HepG2 (cell line): ENCODE measurements around the gene THRAP3. TPM values are rescaled to one million over a fixed set of nuclear protein-coding genes. Genes with fewer than 3 reads are reported as not detected.

Experiments
- BHLHE40 ChIP-seq: IDR thresholded peaks from 2 replicates; pipeline ENCODE4 v1.6.1; 2011; ENCODE audit warnings: low read length, improper control_type of control experiment
- CBFB ChIP-seq: sonication (generic); formaldehyde crosslinking; IDR thresholded peaks from 2 replicates; pipeline ENCODE4 v1.4.0; 2020; ENCODE audit warnings: missing genetic modification reagents
- GATAD2A ChIP-seq: IDR thresholded peaks from 2 replicates; pipeline ENCODE4 v1.6.1; 2016
- GLI4 ChIP-seq: sonication (generic); formaldehyde crosslinking; IDR thresholded peaks from 2 replicates; pipeline ENCODE4 v1.5.1; 2020; ENCODE audit warnings: missing genetic modification reagents, mild to moderate bottlenecking, moderate library complexity, borderline replicate concordance
- HOXA7 ChIP-seq: sonication (generic); formaldehyde crosslinking; IDR thresholded peaks from 2 replicates; pipeline ENCODE4 v1.8.1; 2022; ENCODE audit warnings: mild to moderate bottlenecking, missing genetic modification reagents, moderate library complexity
- LCORL ChIP-seq, 2 experiments: fragments of 450-650 bp in 1 of 2; sonication (generic) in 1 of 2; formaldehyde crosslinking in 1 of 2; IDR thresholded peaks; 2 replicates each; pipeline versions ENCODE4 v1.5.0 to v1.6.1; 2017 to 2020; ENCODE audit warnings: antibody characterized with exemption in 1 of 2, missing genetic modification reagents in 1 of 2
- MED1 ChIP-seq: sonication (generic); formaldehyde crosslinking; IDR thresholded peaks from 2 replicates; pipeline ENCODE4 v1.4.0; 2020; ENCODE audit warnings: missing genetic modification reagents
- PHF5A ChIP-seq: IDR thresholded peaks from one replicate; pipeline ENCODE4 v1.6.1; 2018; ENCODE audit warnings: low read depth, missing genetic modification reagents; ENCODE audit not compliant: unreplicated experiment
- RARA ChIP-seq: IDR thresholded peaks from 2 replicates; pipeline ENCODE4 v1.6.1; 2016; ENCODE audit warnings: missing genetic modification reagents, missing compliant biosample characterization
- RXRA ChIP-seq: sonication (generic); formaldehyde crosslinking; IDR thresholded peaks from 2 replicates; pipeline ENCODE4 v1.5.1; 2020; ENCODE audit warnings: missing genetic modification reagents
- SIX1 ChIP-seq: sonication (generic); formaldehyde crosslinking; IDR thresholded peaks from 2 replicates; pipeline ENCODE4 v1.4.0; 2020; ENCODE audit warnings: missing genetic modification reagents, borderline replicate concordance
- SOX6 ChIP-seq, 2 experiments: fragments of 450-650 bp in 1 of 2; sonication (generic) in 1 of 2; formaldehyde crosslinking in 1 of 2; IDR thresholded peaks; 2 replicates each; pipeline versions ENCODE4 v1.4.0 to v1.6.1; 2017 to 2020; ENCODE audit warnings: antibody characterized with exemption in 1 of 2, mild to moderate bottlenecking in 1 of 2, missing genetic modification reagents in 1 of 2
- TGIF2 ChIP-seq: IDR thresholded peaks from 2 replicates; pipeline ENCODE4 v1.6.1; 2016; ENCODE audit warnings: control low read depth, missing compliant biosample characterization
- ZBTB7B ChIP-seq: sonication (generic); formaldehyde crosslinking; IDR thresholded peaks from 2 replicates; pipeline ENCODE4 v1.4.0; 2020; ENCODE audit warnings: missing genetic modification reagents
- ZFP1 ChIP-seq: IDR thresholded peaks from 2 replicates; pipeline ENCODE4 v1.6.1; 2016
- ZMYM3 ChIP-seq: sonication (generic); formaldehyde crosslinking; IDR thresholded peaks from 2 replicates; pipeline ENCODE4 v1.5.1; 2020; ENCODE audit warnings: mild to moderate bottlenecking, missing genetic modification reagents
- ZNF10 ChIP-seq: sonication (generic); formaldehyde crosslinking; IDR thresholded peaks from 2 replicates; pipeline ENCODE4 v1.4.0; 2020; ENCODE audit warnings: mild to moderate bottlenecking, low read depth, missing genetic modification reagents, borderline replicate concordance
- ZNF205 ChIP-seq: IDR thresholded peaks from 2 replicates; pipeline ENCODE4 v1.6.1; 2018; ENCODE audit warnings: missing biosample characterization, missing genetic modification reagents
- ZNF670 ChIP-seq: sonication (generic); formaldehyde crosslinking; IDR thresholded peaks from 2 replicates; pipeline ENCODE4 v1.8.0; 2022; ENCODE audit warnings: mild to moderate bottlenecking, missing genetic modification reagents, borderline replicate concordance
- ZNF878 ChIP-seq: sonication (generic); formaldehyde crosslinking; IDR thresholded peaks from 2 replicates; pipeline ENCODE4 v1.8.1; 2023; ENCODE audit warnings: mild to moderate bottlenecking, missing genetic modification reagents, moderate library complexity
- ZSCAN9 ChIP-seq: IDR thresholded peaks from 2 replicates; pipeline ENCODE4 v1.6.1; 2016; ENCODE audit warnings: borderline replicate concordance
- polyA plus RNA-seq, 8 experiments: library from polyadenylated mRNA; depleted of rRNA in 3 of 8; stranded (reverse) in 7 of 8; unstranded in 1 of 8; fragments of >200 nt; fragmentation: Illumina TruSeq in 4 of 8; extraction: Trizol in 4 of 8; gene quantifications; 2 replicates each; pipeline versions ENCODE4 v1.2.1 to v1.2.3, GENCODE V29; 2011 to 2016; ENCODE audit warnings: low read depth in 4 of 8, missing spikeins in 1 of 8, mixed read lengths in 1 of 8; ENCODE audit not compliant: insufficient read depth in 1 of 8
- total RNA-seq, 5 experiments: library from RNA; depleted of rRNA; stranded (reverse); fragments of >200 nt; fragmentation: Illumina TruSeq; extraction: Trizol; gene quantifications; 2 replicates each; pipeline ENCODE4 v1.2.3, GENCODE V29; 2016; ENCODE audit warnings: low read depth in 1 of 5
- TF ChIP-seq, protein P1 (sequence below): sonication (generic); formaldehyde crosslinking; IDR thresholded peaks from 2 replicates; pipeline ENCODE4 v1.4.0; 2020; ENCODE audit warnings: missing genetic modification reagents
- TF ChIP-seq, protein P2 (sequence below): sonication (generic); formaldehyde crosslinking; conservative IDR thresholded peaks from 2 replicates; pipeline ENCODE4 v1.8.0; 2022; ENCODE audit warnings: missing genetic modification reagents
- TF ChIP-seq, protein P3 (sequence below): sonication (generic); formaldehyde crosslinking; IDR thresholded peaks from 2 replicates; pipeline ENCODE4 v1.4.0; 2020; ENCODE audit warnings: missing genetic modification reagents, low read depth, mild to moderate bottlenecking, borderline replicate concordance
- TF ChIP-seq, protein P4 (sequence below): sonication (generic); formaldehyde crosslinking; IDR thresholded peaks from 2 replicates; pipeline ENCODE4 v1.4.0; 2020; ENCODE audit warnings: missing genetic modification reagents
- TF ChIP-seq, protein P5 (sequence below): IDR thresholded peaks from 2 replicates; pipeline ENCODE4 v1.6.1; 2012; ENCODE audit warnings: inconsistent platforms
- TF ChIP-seq, protein P6 (sequence below): sonication (generic); formaldehyde crosslinking; IDR thresholded peaks from 2 replicates; pipeline ENCODE4 v1.8.1; 2023; ENCODE audit warnings: mild to moderate bottlenecking, moderate library complexity, missing genetic modification reagents

Gene THRAP3
- total and polyA plus RNA-seq, 2 of the 13 experiments (the other 11 are each of a cell fraction or from before 2014, with no cell fraction given), result 45.0 to 92.6 TPM

DNA sequence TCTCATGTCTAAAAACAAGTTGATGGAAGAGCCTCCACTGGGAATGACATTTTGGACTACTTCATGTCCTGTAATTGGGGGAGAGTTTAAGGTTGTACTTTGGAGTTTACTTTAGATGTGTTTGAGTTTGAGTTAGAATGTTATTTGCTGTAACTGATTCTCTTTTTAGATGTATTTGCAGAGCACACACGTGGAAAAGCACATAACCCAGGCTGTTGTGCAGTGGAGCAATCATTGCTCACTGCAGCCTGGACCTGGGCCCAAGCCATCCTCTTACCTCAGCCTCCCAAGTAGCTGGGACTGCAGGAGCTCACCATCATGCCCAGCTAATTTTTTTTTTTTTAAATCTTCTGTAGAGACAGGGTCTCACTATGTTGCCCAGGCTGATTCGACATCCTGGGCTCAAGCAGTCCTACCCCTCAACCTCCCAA, 45.2 kb downstream of the THRAP3 start (continued):
- TF ChIP-seq BHLHE40 (peak; percentile 29; the same call in 1 of the 2 replicates), GLI4 (CRISPR knock-in tag) (no peak), ZNF10 (CRISPR knock-in tag) (no peak), RARA (CRISPR knock-in tag) (peak; percentile 75), PHF5A (CRISPR knock-in tag) (peak; percentile 64), MED1 (CRISPR knock-in tag) (peak; percentile 91), ZMYM3 (CRISPR knock-in tag) (0 out of 2 replicates have a peak, but pooled peaks have one; percentile 63), RXRA (peak; percentile 53; the same call in 1 of the 2 replicates), ZSCAN9 (CRISPR knock-in tag) (peak; percentile 71; the same call in 1 of the 2 replicates), GATAD2A (CRISPR knock-in tag) (peak; percentile 92), SIX1 (peak; percentile 95), HOXA7 (CRISPR knock-in tag) (no peak), TGIF2 (CRISPR knock-in tag) (peak; percentile 68), CBFB (no peak), ZBTB7B (CRISPR knock-in tag) (peak; percentile 53; the same call in 1 of the 2 replicates), LCORL (IDR thresholded peaks at IDR 0.05) (peak; percentile 97), LCORL (CRISPR knock-in tag; IDR thresholded peaks at IDR 0.05) (peak; percentile 90), ZNF670 (CRISPR knock-in tag) (0 out of 2 replicates have a peak, but pooled peaks have one; percentile 21), ZNF205 (CRISPR knock-in tag) (peak; percentile 80; the same call in 1 of the 2 replicates), SOX6 (IDR thresholded peaks at IDR 0.05) (no peak), SOX6 (CRISPR knock-in tag; IDR thresholded peaks at IDR 0.05) (peak; percentile 90), ZNF878 (CRISPR knock-in tag) (peak; percentile 73; the same call in 1 of the 2 replicates), ZFP1 (CRISPR knock-in tag) (peak; percentile 43; the same call in 1 of the 2 replicates)
- TF ChIP-seq, protein P1, sequence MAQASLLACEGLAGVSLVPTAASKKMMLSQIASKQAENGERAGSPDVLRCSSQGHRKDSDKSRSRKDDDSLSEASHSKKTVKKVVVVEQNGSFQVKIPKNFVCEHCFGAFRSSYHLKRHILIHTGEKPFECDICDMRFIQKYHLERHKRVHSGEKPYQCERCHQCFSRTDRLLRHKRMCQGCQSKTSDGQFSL (CRISPR knock-in tag), result no peak
- TF ChIP-seq, protein P2, sequence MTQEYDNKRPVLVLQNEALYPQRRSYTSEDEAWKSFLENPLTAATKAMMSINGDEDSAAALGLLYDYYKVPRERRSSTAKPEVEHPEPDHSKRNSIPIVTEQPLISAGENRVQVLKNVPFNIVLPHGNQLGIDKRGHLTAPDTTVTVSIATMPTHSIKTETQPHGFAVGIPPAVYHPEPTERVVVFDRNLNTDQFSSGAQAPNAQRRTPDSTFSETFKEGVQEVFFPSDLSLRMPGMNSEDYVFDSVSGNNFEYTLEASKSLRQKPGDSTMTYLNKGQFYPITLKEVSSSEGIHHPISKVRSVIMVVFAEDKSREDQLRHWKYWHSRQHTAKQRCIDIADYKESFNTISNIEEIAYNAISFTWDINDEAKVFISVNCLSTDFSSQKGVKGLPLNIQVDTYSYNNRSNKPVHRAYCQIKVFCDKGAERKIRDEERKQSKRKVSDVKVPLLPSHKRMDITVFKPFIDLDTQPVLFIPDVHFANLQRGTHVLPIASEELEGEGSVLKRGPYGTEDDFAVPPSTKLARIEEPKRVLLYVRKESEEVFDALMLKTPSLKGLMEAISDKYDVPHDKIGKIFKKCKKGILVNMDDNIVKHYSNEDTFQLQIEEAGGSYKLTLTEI (CRISPR knock-in tag), result no peak
- TF ChIP-seq, protein P3, sequence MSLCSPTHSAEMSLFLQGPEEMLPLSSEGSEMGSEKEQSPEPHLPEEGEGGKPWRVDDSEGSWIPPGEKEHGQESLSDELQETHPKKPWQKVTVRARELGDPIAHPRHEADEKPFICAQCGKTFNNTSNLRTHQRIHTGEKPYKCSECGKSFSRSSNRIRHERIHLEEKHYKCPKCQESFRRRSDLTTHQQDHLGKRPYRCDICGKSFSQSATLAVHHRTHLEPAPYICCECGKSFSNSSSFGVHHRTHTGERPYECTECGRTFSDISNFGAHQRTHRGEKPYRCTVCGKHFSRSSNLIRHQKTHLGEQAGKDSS (CRISPR knock-in tag), result peak; percentile 84; the same call in 1 of the 2 replicates
- TF ChIP-seq, protein P4, sequence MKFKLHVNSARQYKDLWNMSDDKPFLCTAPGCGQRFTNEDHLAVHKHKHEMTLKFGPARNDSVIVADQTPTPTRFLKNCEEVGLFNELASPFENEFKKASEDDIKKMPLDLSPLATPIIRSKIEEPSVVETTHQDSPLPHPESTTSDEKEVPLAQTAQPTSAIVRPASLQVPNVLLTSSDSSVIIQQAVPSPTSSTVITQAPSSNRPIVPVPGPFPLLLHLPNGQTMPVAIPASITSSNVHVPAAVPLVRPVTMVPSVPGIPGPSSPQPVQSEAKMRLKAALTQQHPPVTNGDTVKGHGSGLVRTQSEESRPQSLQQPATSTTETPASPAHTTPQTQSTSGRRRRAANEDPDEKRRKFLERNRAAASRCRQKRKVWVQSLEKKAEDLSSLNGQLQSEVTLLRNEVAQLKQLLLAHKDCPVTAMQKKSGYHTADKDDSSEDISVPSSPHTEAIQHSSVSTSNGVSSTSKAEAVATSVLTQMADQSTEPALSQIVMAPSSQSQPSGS (CRISPR knock-in tag), result peak; percentile 74
- TF ChIP-seq, protein P5, sequence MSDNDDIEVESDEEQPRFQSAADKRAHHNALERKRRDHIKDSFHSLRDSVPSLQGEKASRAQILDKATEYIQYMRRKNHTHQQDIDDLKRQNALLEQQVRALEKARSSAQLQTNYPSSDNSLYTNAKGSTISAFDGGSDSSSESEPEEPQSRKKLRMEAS, result peak; percentile 88
- TF ChIP-seq, protein P6, sequence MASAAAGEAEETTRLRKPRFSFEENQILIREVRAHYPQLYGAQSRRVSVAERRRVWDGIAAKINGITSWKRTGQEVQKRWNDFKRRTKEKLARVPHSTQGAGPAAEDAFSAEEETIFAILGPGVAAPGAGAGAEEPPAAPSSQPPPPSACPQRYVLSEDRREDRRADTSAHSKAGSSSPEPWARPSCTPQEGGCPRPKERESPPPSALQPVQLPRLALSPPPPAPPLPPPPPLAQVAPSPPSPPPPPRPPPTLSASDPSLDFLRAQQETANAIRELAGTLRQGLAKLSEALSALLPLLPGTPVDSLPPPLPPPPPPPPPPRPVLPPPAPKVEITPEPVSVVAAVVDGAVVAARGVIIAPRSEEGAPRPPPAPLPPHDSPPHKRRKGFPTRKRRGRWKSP (CRISPR knock-in tag), result peak; percentile 16; the same call in 1 of the 2 replicates
